DMS153 treated with DMSO at 0.1 percent for 48 hours (cell line): Measurements from ENCODE around the gene BPTF.
"Not testable (repeated sequence)": the region's sequence is repeated elsewhere in the genome, so short reads cannot be mapped to it uniquely, and the experiment has no call there.

Source experiments
- DNase-seq: peaks from one replicate; lab custom pipeline; 2025; ENCODE audit not compliant: unreplicated experiment; lab: John Stamatoyannopoulos, UW

The BPTF gene

GRCh38 chr17:67833946-67834631, 8.8 kb downstream of the BPTF start:
- no peak for DNase-seq

DNA sequence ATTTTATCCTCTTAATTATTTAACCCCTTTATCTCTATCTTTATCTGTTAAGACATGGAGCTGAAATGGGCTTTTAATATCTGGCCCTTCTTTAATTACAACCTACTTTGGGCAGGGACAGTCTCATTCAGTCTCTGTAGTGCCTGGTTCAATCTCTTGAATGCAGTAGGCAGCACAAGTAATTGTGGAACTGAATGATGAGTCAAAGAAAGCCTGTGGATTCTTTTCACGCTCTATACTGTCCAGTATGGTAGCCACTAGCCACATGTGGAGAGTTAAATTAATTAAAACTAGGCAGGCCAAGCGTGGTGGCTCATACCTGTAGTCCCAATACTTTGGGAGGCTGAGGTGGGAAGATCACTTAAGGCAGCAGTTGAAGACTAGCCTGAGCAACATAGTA, 9.3 kb downstream of the BPTF start:
- no peak for DNase-seq

- no peak for DNase-seq
Observed at GRCh38 chr17:67836205-67836987, 11.1 kb downstream of the BPTF start.

DNA sequence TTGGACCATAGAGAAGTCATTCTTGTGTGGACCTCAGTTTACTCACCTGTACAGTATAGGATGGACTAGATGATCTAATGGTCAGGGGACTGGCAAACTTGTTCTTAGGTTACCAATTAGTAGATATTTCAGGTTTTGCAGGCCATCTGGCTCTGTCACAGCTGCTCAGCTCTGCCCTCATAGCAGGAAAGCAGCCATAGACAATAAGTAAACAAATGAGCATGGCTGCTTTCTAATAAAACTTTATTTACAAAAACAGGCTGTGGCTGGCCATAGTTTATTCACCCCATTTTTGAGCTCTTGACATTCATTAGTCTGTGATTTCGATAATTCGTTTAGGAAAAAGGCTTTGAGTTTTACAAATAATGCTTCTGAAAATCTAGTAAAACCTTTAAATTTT, 12.7 kb downstream of the BPTF start:
- DNase-seq = no peak

DNA sequence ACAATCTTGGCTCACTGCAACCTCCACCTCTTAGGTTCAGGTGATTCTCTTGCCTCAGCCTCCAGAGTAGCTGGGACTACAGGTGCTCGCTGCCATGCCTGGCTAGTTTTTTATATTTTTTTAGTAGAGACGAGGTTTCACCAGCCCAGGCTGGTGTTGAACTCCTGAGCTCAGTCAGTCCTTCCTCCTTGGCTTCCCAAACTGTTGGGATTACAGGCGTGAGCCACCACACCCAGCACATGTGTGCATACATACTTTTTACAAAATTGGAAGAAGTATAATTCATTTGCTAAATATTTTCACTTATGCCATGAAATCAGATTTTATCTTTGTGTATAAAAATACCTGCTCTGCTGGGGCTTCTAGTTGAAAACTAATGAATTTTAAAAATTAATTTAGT, 13.2 kb downstream of the BPTF start:
- DNase-seq = no peak

DNA sequence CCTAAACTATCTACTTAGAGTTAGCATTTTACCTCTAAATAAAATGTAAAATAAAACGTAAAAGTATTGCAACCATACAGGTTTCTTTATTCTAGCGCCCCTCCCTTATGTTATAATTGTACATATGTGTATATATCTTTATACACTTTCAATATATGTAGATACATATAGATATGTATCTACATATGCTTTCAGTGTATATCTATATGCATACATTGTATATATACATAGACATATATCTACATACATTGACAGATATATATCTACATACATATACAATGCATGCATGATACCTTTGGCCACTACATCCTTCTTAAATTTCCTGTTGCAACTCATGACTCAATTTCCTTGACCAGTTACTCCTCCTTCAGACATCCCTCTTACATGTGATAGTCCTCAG, 16.7 kb downstream of the BPTF start:
- no peak for DNase-seq

DNA sequence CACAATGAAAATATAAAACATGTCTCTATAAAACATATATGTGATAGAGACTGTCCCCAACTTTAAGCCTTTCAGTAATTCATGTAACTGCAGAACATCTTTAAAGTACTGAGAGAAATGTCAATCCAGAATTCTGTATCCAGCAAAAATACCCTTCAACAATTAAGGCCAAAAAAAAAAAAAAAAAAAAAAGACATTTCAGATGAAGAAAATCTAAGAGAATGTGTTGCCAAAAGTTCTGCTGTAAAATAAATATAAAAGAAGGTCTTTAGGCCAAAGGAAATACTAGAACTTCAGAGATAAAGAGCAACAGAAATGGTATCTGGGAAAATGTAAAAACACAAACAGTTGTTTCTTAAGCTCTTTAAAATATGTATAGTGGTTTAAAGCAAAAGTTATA, 17.3 kb downstream of the BPTF start:
- DNase-seq = no peak

- no peak for DNase-seq
Observed at GRCh38 chr17:67845374-67845773, 20.1 kb downstream of the BPTF start.

GRCh38 chr17:67848189-67848588, 22.9 kb downstream of the BPTF start:
- DNase-seq = not testable (repeated sequence)

GRCh38 chr17:67848846-67849245, 23.5 kb downstream of the BPTF start:
- not testable (repeated sequence) for DNase-seq

DNA sequence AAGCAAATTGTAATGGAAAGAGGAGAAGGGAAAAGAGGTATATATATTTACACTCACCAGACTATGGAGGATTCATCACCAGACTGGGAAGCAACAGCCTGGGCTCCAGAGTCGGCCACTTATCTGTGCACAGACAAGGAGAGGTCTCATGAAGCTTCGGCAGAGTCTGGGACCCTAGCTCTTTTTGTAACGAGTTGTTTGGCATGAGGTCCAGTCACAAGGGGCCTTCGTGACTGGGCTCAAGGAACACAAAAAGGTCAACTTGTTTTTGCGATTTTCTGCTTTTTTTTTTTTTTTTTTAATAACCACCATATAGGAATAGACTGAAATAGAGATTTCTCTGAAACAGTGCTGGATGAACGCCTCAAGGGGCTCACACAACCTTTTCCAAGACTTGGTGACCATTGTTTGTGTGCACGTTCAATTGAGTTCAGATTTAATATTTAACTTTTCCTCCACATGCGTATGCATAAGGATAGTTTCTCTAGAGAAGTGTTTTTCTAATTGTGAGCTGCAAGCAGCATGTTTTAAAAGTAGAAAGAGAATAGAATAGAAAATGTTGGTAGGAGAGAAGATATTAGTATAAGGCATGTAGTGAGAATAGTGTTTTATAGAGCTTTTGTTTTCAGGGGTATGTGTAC, 25.8 kb downstream of the BPTF start:
- no peak for DNase-seq

DNA sequence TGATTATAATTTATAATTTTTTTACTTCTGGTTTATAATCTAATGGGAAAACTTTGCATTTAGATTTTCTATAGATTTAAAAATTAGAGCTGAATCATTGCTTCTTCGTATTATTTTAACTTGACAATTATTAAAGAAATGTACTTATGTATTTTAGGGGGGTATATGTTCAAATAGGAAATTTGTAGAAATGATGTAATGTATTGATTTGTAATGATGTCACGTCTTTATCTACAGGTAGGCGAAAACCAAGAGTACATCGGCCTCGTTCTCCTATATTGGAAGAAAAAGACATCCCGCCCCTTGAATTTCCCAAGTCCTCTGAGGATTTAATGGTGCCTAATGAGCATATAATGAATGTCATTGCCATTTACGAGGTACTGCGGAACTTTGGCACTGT, 28.4 kb downstream of the BPTF start:
- DNase-seq = no peak

DNA sequence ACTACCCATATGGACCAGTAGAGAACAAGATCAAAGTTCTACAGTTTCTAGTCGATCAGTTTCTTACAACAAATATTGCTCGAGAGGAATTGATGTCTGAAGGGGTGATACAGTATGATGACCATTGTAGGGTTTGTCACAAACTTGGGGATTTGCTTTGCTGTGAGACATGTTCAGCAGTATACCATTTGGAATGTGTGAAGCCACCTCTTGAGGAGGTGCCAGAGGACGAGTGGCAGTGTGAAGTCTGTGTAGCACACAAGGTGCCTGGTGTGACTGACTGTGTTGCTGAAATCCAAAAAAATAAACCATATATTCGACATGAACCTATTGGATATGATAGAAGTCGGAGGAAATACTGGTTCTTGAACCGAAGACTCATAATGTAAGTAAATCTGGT, 29.1 kb downstream of the BPTF start:
- DNase-seq = no peak

GRCh38 chr17:67855504-67856324, 30.4 kb downstream of the BPTF start:
- no peak for DNase-seq

DNA sequence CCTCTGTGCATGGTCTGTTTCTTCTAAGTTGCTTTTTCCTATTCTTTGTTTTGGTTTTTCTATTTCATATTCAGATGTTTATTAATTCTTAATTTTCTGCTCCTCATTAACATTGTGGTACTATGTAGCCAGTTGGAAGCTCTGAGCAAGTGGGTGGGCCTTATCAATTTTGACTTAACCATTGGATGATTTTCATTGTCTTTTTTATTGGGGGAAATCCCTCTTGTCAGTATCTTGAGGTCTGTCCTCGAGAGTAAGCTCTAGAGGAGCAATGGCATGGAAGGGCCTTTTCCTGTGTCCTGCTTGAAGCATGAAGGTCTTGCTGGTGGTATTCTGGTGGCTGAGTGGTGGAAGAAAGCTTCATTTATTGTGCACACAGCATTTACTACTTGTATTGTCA, 31.1 kb downstream of the BPTF start:
- not testable (repeated sequence) for DNase-seq

- DNase-seq = no peak
Observed at GRCh38 chr17:67862614-67863217, 37.4 kb downstream of the BPTF start.

GRCh38 chr17:67863624-67864247, 38.4 kb downstream of the BPTF start:
- no peak for DNase-seq

GRCh38 chr17:67865438-67865837, 40.1 kb downstream of the BPTF start:
- DNase-seq = no peak

DNA sequence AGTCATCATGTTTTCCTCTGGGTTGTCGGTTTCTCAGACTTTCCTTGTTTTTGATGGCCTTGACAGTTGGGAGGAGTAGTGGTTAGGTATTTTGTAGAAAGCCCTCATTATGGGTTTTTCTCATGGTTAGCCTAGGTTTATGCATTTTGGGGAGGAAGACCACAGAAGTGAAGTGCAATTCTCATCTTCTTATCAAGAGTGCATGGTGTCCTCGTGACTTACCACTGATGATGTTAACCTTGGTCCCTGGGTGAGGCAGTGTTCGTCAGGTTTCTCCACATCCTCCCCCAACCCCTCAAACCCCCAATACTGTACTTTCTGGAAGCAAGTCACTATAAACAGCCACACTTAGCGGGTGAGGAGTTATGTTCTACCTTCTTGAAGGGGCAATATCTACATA, 42.3 kb downstream of the BPTF start:
- no peak for DNase-seq

- no peak for DNase-seq
Observed at GRCh38 chr17:67868176-67868575, 42.9 kb downstream of the BPTF start.
